Limb (tissue), 2 donors: ENCODE data around the gene CD1B.
"Not testable (repeated sequence)": the region's sequence is repeated elsewhere in the genome, so short reads cannot be mapped to it uniquely, and the experiment has no call there.

Experiments used
- DNase-seq, 2 donors: peaks; one replicate each; pipeline ENCODE4 v3.0.0-alpha.2; 2016; ENCODE audit errors: extremely low spot score in 2 of 2

The CD1B gene

GRCh38 chr1:158331481-158332150 lies at the start of gene CD1B:
Gene CD1B (minus strand): TSS chr1:158331531. CDS start chr1:158331423, 108 bp downstream.
- DNase-seq, result no peak

- DNase-seq, result no peak
Measured at GRCh38 chr1:158374860-158375259, 43.5 kb upstream of the CD1B start.

GRCh38 chr1:158374101-158374500 lies 42.8 kb upstream of the CD1B start:
- DNase-seq, result not testable (repeated sequence)

- no peak for DNase-seq
Measured at GRCh38 chr1:158371188-158371953, 40.0 kb upstream of the CD1B start.

GRCh38 chr1:158366783-158367182 lies 35.5 kb upstream of the CD1B start:
- DNase-seq, result no peak

GRCh38 chr1:158362941-158363340 lies 31.6 kb upstream of the CD1B start:
- DNase-seq, result no peak

- no peak for DNase-seq
Measured at GRCh38 chr1:158362482-158362881, 31.2 kb upstream of the CD1B start.

GRCh38 chr1:158357441-158357840 lies 26.1 kb upstream of the CD1B start:
- no peak for DNase-seq

GRCh38 chr1:158356616-158357015 lies 25.3 kb upstream of the CD1B start:
- no peak for DNase-seq

GRCh38 chr1:158355773-158356285 lies 24.5 kb upstream of the CD1B start:
- no peak for DNase-seq

GRCh38 chr1:158354255-158354654 lies 22.9 kb upstream of the CD1B start:
- no peak for DNase-seq

- DNase-seq, result no peak
Measured at GRCh38 chr1:158353303-158354075, 22.2 kb upstream of the CD1B start, which contains the start of gene CD1E. Gene CD1E (plus strand): TSS chr1:158353894. CDS start chr1:158353989, 95 bp downstream.

- not testable (repeated sequence) for DNase-seq
Measured at GRCh38 chr1:158348946-158349345, 17.6 kb upstream of the CD1B start.

GRCh38 chr1:158336413-158336812 lies 5.1 kb upstream of the CD1B start:
- not testable (repeated sequence) for DNase-seq

GRCh38 chr1:158335213-158335532 lies 3.8 kb upstream of the CD1B start:
- no peak for DNase-seq

GRCh38 chr1:158334526-158335212 lies 3.3 kb upstream of the CD1B start:
- DNase-seq, result no peak

- DNase-seq, result no peak
Measured at GRCh38 chr1:158333405-158334155, 2.2 kb upstream of the CD1B start.

- DNase-seq, result no peak
Measured at GRCh38 chr1:158331106-158331425, 265 bp downstream of the CD1B start.

- no peak for DNase-seq
Measured at GRCh38 chr1:158330391-158331105, 783 bp downstream of the CD1B start.

GRCh38 chr1:158329733-158330132 lies 1.6 kb downstream of the CD1B start:
- no peak for DNase-seq
